Trophoblast cell (in vitro differentiated cells and primary cell): ENCODE measurements around the gene TEAD3.

ENCODE experiments used
- DNase-seq, 2 donors: peaks; one replicate each; pipeline ENCODE4 v3.0.0-alpha.2; 2016
- H2AFZ ChIP-seq: 2 replicates; pipeline ENCODE4 v1.6.1; 2013; ENCODE audit warnings: low read length, moderate library complexity, mild to moderate bottlenecking; ENCODE audit not compliant: insufficient read depth, poor library complexity
- H2AK5ac ChIP-seq: 2 replicates; pipeline ENCODE4 v1.6.1; 2013; ENCODE audit warnings: mild to moderate bottlenecking, low read length
- H2BK120ac ChIP-seq: 2 replicates; pipeline ENCODE4 v1.6.1; 2013; ENCODE audit warnings: low read length, mild to moderate bottlenecking, moderate library complexity; ENCODE audit not compliant: insufficient read depth, poor library complexity
- H2BK12ac ChIP-seq: 2 replicates; pipeline ENCODE4 v1.6.1; 2013; ENCODE audit warnings: mild to moderate bottlenecking, low read length, moderate library complexity
- H2BK5ac ChIP-seq: 2 replicates; pipeline ENCODE4 v1.6.1; 2013; ENCODE audit warnings: low read length, low read depth, moderate library complexity, mild to moderate bottlenecking; ENCODE audit not compliant: poor library complexity
- H3K14ac ChIP-seq: 2 replicates; pipeline ENCODE4 v1.6.1; 2013; ENCODE audit warnings: mild to moderate bottlenecking, low read length
- H3K18ac ChIP-seq: 2 replicates; pipeline ENCODE4 v1.6.1; 2013; ENCODE audit warnings: mild to moderate bottlenecking, low read length
- H3K23ac ChIP-seq: 2 replicates; pipeline ENCODE4 v1.6.1; 2013; ENCODE audit warnings: low read length
- H3K27ac ChIP-seq: 2 replicates; pipeline ENCODE4 v1.5.1; 2013; ENCODE audit warnings: low read depth, mild to moderate bottlenecking, inconsistent platforms, low read length, moderate library complexity
- H3K27me3 ChIP-seq: 2 replicates; pipeline ENCODE4 v1.6.1; 2013; ENCODE audit warnings: inconsistent platforms, mild to moderate bottlenecking, low read length, moderate library complexity; ENCODE audit not compliant: insufficient read depth
- H3K36me3 ChIP-seq, 2 experiments: 1 replicate in 1 of 2; 2 replicates in 1 of 2; pipeline ENCODE4 v1.6.1; 2013; ENCODE audit warnings: low read length in 2 of 2, mild to moderate bottlenecking in 2 of 2, moderate library complexity in 1 of 2; ENCODE audit not compliant: insufficient read depth in 2 of 2, control insufficient read depth in 1 of 2
- H3K4ac ChIP-seq: 2 replicates; pipeline ENCODE4 v1.6.1; 2013; ENCODE audit warnings: low read depth, mild to moderate bottlenecking, low read length, moderate library complexity
- H3K4me1 ChIP-seq, 2 experiments: 1 replicate in 1 of 2; 2 replicates in 1 of 2; pipeline ENCODE4 v1.6.1; 2013; ENCODE audit warnings: low read length in 2 of 2, mild to moderate bottlenecking in 2 of 2, moderate library complexity in 1 of 2; ENCODE audit not compliant: insufficient read depth in 2 of 2, control insufficient read depth in 1 of 2
- H3K4me2 ChIP-seq: 2 replicates; pipeline ENCODE4 v1.6.1; 2013; ENCODE audit warnings: inconsistent platforms, mild to moderate bottlenecking, low read length, moderate library complexity
- H3K4me3 ChIP-seq: 2 replicates; pipeline ENCODE4 v1.5.1; 2013; ENCODE audit warnings: mild to moderate bottlenecking, low read depth, low read length, inconsistent platforms
- H3K79me1 ChIP-seq: one replicate; pipeline ENCODE4 v1.6.1; 2013; ENCODE audit warnings: low read length
- H3K79me2 ChIP-seq: 2 replicates; pipeline ENCODE4 v1.6.1; 2013; ENCODE audit warnings: low read length, mild to moderate bottlenecking; ENCODE audit not compliant: control insufficient read depth, insufficient read depth, poor library complexity
- H3K9ac ChIP-seq: 2 replicates; pipeline ENCODE4 v1.6.1; 2013; ENCODE audit warnings: mild to moderate bottlenecking, low read length
- H3K9me3 ChIP-seq: 2 replicates; pipeline ENCODE4 v1.6.1; 2013; ENCODE audit warnings: low read depth, mild to moderate bottlenecking, control low read depth, inconsistent platforms, low read length; ENCODE audit not compliant: insufficient read depth
- H4K12ac ChIP-seq: 2 replicates; pipeline ENCODE4 v1.6.1; 2013; ENCODE audit warnings: low read depth, mild to moderate bottlenecking, low read length, moderate library complexity
- H4K8ac ChIP-seq: 2 replicates; pipeline ENCODE4 v1.6.1; 2013; ENCODE audit warnings: low read depth, mild to moderate bottlenecking, low read length, moderate library complexity
- H4K91ac ChIP-seq: one replicate; pipeline ENCODE4 v1.6.1; 2013; ENCODE audit warnings: low read depth, mild to moderate bottlenecking, low read length, moderate library complexity
- WGBS: extraction: QIAGEN DNeasy Blood & Tissue Kit; methylation state at CpG from one replicate; pipeline ENCODE4 v1.1.7; 2013; ENCODE audit warnings: missing lambda C conversion rate; ENCODE audit not compliant: insufficient read length, insufficient coverage; ENCODE audit errors: extremely low coverage; 5-methylcytosine and 5-hydroxymethylcytosine counted together

Gene TEAD3

GRCh38 chr6:35483490-35483889 lies 13.4 kb downstream of the TEAD3 start:
- no peaks in the 10 kb centered on the region for H3K27me3 ChIP-seq
- H3K9me3 ChIP-seq: peaks cover under 1% of the 10 kb centered on the region
- H3K36me3 ChIP-seq: peaks cover 58 to 65% of the 10 kb centered on the region in 2 experiments
- peaks cover 39% of the 10 kb centered on the region for H3K79me1 ChIP-seq
- H3K79me2 ChIP-seq: peaks cover 32% of the 10 kb centered on the region
- H3K4me1 ChIP-seq: peaks cover 38 to 42% of the 10 kb centered on the region in 2 experiments
- H3K4me2 ChIP-seq: no peak overlapping the region
- H4K12ac ChIP-seq: no peak overlapping the region
- no peak overlapping the region for H2BK12ac ChIP-seq
- H2BK5ac ChIP-seq: no peak overlapping the region
- H3K27ac ChIP-seq: no peak overlapping the region
- H3K14ac ChIP-seq: no peak overlapping the region
- H3K23ac ChIP-seq: no peak overlapping the region
- no peak overlapping the region for H3K18ac ChIP-seq
- H3K4me3 ChIP-seq: no peak overlapping the region
- no peak overlapping the region for H2AK5ac ChIP-seq
- no CpG with 5 or more reads among the region's 3 CpGs for WGBS
- no peak overlapping the region for H4K91ac ChIP-seq
- H3K4ac ChIP-seq: peak overlapping the region; percentile 4
- no peak overlapping the region for H4K8ac ChIP-seq
- no peak overlapping the region for H3K9ac ChIP-seq
- DNase-seq: no peak
- H2AFZ ChIP-seq: no peak overlapping the region
- H2BK120ac ChIP-seq: no peak overlapping the region

- no peak overlapping the region for H3K23ac ChIP-seq
- no peak for DNase-seq
- WGBS: no CpG with 5 or more reads among the region's 4 CpGs
Observed at GRCh38 chr6:35483062-35483461, 13.8 kb downstream of the TEAD3 start.

DNA sequence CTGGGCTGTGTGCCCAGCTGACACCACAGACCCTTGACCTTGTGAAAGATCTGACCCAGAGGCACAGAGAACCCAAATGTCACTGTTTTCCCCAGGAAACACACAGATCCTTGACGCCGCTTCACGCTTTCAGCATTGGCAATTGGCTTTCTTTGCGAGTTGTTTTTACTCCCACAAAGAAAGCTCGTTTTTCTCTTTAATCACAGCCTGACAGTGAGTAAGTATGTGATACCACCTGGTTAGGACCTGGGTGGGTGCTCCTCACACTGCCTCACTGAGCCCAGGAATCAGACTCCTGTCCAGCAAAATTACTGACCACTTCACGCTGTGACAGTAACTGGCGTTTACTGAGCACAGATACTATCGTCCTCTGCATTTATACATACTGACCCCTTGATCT lies 15.7 kb downstream of the TEAD3 start:
- Histone ChIP-seq H3K4me2 (no peak overlapping the region), H3K79me1 (peaks cover 23% of the 10 kb centered on the region), H3K27me3 (no peaks in the 10 kb centered on the region), H3K4me3 (no peak overlapping the region), H3K36me3 (peaks cover 76 to 85% of the 10 kb centered on the region in 2 experiments), H3K23ac (no peak overlapping the region), H3K79me2 (peaks cover 24% of the 10 kb centered on the region), H4K12ac (no peak overlapping the region), H2AK5ac (no peak overlapping the region), H2BK12ac (no peak overlapping the region), H2BK5ac (no peak overlapping the region), H3K14ac (no peak overlapping the region), H2BK120ac (no peak overlapping the region), H4K91ac (no peak overlapping the region), H3K9me3 (peaks cover 2% of the 10 kb centered on the region), H2AFZ (no peak overlapping the region), H3K27ac (no peak overlapping the region), H4K8ac (no peak overlapping the region), H3K4me1 (peaks cover 22% of the 10 kb centered on the region in 2 experiments), H3K18ac (no peak overlapping the region), H3K4ac (no peak overlapping the region), H3K9ac (no peak overlapping the region)
- DNase-seq: no peak
- no CpG with 5 or more reads among the region's 8 CpGs for WGBS

More at GRCh38 chr6:35483062-35483461, 13.8 kb downstream of the TEAD3 start:
- Histone ChIP-seq H3K4me1 (peaks cover 34 to 38% of the 10 kb centered on the region in 2 experiments), H3K9me3 (peaks cover 2% of the 10 kb centered on the region), H2BK120ac (no peak overlapping the region), H3K79me1 (peaks cover 36% of the 10 kb centered on the region), H3K18ac (no peak overlapping the region), H4K8ac (no peak overlapping the region), H4K12ac (no peak overlapping the region), H3K9ac (no peak overlapping the region), H4K91ac (no peak overlapping the region), H2BK12ac (no peak overlapping the region), H3K27ac (no peak overlapping the region), H3K36me3 (peaks cover 62 to 69% of the 10 kb centered on the region in 2 experiments), H3K4me2 (no peak overlapping the region), H2AFZ (no peak overlapping the region), H3K27me3 (no peaks in the 10 kb centered on the region), H2AK5ac (no peak overlapping the region), H3K79me2 (peaks cover 29% of the 10 kb centered on the region), H3K4ac (peak overlapping the region; percentile 4), H3K4me3 (no peak overlapping the region), H3K14ac (no peak overlapping the region), H2BK5ac (no peak overlapping the region)

DNA sequence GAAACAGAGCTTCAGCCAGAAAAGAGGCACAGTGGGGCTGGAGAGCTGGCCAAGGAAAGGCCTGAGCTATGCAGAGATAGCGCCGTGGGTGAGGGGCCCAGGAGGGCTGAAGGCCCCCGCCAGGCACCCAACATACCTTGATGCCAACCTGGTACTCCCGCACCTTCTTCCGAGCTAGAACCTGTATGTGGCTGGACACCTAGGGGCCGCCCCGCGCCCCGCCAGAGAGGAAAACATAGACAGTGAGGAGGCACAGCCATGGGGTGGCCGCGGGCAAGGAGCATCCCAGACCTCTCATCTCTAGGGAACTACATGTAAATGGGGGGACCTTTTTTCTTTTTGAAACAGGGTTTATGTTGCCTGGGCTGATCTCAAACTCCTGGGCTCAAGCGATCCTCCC lies 16.7 kb downstream of the TEAD3 start:
- Histone ChIP-seq H3K79me1 (peaks cover 13% of the 10 kb centered on the region), H2AFZ (no peak overlapping the region), H3K36me3 (peaks cover 86% of the 10 kb centered on the region in 2 experiments), H3K79me2 (peaks cover 16% of the 10 kb centered on the region), H4K12ac (no peak overlapping the region), H2BK12ac (no peak overlapping the region), H3K4me3 (no peak overlapping the region), H2AK5ac (no peak overlapping the region), H2BK120ac (no peak overlapping the region), H3K4me1 (peaks cover 13% of the 10 kb centered on the region in 2 experiments), H3K18ac (peak overlapping the region; percentile 4), H3K27ac (no peak overlapping the region), H3K9ac (no peak overlapping the region), H3K9me3 (peaks cover 2% of the 10 kb centered on the region), H3K27me3 (no peaks in the 10 kb centered on the region), H4K8ac (no peak overlapping the region), H4K91ac (no peak overlapping the region), H3K23ac (no peak overlapping the region), H3K4me2 (no peak overlapping the region), H3K4ac (no peak overlapping the region), H3K14ac (no peak overlapping the region), H2BK5ac (no peak overlapping the region)
- no peak for DNase-seq
- WGBS: no CpG with 5 or more reads among the region's 12 CpGs
